Stimulated activated CD4-positive, alpha-beta T cell treated with anti-CD3 and anti-CD28 coated beads, Interleukin-12 subunit alpha, Interleukin-12 subunit beta, amount 100 ng/mL, for 4 hours (primary cell): ENCODE data around the gene STX8.

Source experiments
- DNase-seq: peaks from one replicate; pipeline ENCODE4 v3.0.0-alpha.2; 2020

Gene STX8

DNA sequence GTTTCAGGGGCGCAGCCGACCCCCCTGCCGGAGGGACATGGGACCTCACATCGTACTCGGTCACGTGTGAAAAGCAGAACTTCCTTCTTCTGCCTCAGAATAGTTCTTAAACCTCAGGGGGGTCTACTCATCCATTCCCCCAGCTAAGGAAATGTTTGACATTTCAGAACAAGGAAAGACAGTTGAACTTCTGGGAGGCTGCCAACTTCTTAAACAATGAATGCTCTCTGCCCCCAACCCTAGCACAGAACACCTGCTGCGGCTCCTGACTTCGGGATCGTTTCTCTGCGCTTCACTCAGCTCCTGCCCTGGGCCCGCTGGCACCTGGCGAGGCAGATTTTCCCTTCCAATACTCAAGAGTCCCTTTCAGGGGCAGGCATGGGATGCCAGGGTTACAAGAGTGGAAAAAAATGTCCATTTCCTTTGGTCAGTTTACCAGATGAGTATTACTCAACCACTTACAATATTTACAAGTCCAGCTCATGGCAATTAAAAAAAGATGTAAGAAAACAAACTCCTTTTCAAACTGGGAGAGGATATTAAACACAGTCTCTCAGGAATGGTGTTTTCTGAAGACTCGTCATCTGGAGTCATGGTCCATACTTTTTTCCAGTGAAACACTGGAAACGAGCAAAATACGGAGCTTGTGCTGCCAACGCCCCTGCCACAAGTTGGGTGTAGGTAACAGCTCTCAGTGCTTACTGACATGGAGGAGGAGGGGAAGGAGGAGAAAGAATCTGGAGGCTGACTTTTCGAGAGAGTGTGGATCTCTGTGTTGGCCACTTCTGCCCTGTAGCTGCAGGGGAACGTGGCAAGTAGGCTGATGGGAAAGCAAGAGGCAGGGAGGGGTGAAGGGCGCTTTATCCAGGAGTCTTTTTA is 318.6 kb downstream of the STX8 start:
- DNase-seq: no peak

DNA sequence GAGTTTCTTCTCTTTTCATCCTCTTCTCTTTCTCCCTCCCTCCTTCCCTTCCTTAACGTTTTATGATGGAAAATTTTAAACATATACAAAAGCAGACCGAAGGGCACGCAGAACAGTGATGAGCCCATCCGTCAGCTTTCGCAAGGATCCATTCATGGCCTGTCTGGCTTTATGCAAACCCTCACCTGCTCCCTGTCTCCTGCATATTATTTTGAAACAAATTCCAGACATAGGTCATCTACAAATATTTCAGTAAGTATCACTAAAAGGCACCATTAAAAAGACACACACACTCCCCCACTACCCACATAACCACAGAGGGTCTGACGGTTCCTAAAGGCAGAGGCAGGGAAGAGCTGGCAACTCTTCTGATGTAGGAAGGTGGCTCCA is 319.3 kb downstream of the STX8 start:
- DNase-seq: no peak

DNA sequence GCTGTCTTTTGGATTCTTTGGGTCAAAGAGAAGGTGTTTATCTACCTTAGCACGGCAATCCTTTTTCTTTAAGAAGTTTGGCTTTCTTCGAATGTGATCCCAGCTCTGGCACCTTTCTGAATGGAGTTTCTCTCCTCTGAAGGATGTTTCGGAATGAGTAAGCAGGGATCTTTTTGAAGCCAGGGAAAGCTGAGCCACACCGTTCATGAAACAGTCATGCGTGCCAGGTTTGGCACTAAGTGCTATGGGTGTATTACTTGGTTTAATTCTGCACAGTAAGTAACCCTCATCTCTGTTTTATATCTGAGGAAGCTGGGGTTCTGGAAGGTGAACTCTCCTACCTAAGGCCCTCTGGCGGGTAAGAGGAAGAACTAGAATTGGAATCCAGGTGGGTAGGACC is 319.8 kb downstream of the STX8 start:
- DNase-seq: no peak

GRCh38 chr17:9254841-9255240 is 320.8 kb downstream of the STX8 start:
- DNase-seq: no peak

DNA sequence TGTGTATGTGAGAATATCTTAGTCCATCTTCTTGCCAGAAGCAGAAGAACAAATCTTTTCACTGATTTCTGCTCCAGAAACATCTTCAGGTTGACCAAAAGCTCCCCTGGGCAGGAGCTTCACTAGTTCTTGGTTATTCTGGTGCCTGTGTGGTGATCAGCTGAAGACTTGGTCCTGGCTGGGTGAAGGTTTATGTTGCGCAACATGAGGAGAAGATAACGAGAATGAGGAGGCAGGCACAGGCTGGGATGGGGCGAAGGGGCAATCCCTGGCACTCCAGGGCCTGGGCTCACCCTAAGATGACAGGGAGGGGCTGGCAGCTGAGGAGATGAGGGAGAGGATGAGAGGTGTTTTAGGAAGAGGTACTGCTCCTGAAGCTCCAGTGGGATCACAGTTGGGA is 322.3 kb downstream of the STX8 start:
- DNase-seq: no peak

DNA sequence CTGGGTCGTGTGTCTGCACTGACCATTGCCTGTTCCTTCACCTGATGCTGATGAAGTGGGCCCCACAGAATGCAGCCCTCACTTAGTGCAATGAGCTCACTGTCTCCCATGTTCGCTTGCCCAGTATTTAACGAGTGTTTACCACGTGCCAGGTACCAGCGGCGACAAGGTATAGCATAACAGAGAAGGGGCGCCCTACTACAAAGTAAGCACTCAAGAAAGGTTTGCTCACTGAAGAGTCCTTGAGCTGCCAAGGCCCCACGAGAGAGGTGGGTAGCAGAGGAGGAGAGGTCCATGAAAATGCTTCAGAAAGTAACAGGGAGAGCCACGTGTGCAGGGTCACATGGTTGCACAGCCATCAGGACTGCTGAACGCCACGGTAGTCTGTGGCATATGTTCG is 324.3 kb downstream of the STX8 start:
- no peak for DNase-seq

GRCh38 chr17:9249245-9249953 is 326.2 kb downstream of the STX8 start:
- no peak for DNase-seq

- no peak for DNase-seq
These were observed 328.1 kb downstream of the STX8 start for GRCh38 chr17:9247401-9247938.

DNA sequence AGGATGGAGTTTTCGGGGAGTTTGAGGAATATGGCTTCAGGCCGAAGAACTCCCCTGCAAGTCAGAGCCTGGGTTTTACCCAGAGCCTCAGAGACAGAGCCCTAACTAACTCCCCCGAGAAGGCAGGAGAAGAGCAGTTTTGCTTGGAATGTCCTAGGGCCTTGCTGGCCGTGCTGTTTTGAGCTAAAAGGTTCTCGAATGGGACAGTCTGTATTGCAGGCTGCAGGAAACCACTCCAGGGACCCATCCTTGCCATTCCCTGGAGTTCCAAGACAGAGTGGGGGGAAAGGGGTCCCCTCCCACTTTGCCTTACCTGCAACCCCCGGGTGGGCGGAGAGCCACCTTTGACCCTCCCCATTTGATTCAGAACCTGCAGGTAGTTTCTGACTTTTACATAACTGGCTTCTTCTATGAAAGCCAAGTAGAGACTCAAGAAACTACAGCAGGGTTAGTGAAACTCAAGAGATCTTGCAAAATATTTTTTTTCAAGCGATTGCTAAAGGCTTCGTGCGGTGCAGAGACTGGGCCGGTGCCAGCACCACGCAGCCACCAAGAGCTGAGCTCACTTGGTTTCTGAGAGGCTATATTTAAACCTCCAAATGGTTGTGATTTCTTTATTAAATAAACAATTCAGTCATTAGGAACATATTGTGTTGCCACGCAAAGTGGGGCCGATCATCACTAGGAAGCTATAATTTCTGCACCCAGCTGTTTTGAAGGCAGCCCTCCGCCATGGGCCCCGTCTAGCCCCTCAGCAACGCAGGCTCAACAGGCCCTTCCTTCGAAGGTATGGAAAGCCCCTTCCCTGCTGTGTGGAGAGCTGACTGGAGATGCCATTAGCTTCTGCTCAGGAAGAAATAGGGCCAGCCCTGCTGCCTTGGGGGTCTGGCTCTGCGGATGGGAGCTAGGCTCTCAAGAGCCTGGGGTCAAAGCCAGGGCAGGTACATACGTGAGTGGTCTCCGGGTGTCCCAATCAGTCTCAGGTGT is 331.3 kb downstream of the STX8 start:
- DNase-seq: no peak

DNA sequence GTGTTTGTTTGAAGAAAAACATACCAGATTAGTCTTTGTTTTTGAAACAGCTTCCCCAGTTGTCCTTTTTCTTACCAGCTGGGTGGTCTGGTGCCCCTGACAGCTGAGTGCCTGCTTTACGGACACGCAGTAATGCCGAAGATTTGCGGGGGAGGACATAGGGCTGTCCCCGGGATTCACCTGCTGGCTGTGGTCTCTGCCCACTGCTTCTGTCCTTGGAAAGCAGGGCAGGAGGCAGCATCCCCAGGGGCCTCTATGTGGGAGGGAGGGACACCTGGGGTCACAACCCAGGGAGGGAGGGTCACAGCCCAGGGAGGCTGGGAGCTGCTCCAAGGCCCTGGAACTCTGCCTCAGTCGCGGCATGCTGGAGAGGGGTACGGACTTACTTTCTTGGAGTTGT is 332.6 kb downstream of the STX8 start:
- no peak for DNase-seq

- no peak for DNase-seq
These were observed 333.1 kb downstream of the STX8 start for GRCh38 chr17:9242497-9242881.

DNA sequence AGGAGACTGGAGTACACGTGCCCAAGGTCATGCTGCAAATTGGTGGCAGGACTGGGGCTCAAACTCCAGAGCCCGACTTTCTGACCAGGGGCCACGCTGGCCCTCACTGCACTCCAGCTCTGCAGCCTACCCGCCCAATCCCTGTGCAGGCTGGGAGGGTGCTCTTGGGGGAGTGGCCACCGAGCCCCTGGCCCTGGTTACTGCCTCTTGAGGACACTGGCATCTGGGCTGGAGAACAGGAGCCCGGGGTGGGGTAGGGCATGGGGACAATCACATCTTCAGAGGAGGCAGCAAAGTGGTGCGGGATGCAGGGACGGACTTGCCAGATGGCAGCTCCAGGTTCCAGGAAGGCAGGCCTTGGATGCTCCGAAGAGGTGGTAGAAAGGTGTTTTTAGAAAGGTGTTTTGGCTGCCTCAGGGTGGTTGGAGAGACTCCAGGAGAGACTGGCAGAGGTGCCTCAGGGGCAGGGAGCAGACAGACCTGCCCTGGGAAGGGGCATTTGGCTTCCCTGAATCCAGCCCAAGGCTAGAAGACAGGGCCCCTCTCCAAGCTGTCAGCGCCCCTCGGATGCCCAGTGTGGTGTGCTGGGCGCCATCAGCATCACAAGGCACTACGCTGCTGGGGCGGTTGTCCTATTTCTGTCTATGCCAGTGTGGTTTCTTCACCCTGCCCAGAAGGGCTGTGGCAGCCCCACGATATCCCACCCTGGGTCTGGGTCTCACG is 333.7 kb downstream of the STX8 start:
- no peak for DNase-seq

DNA sequence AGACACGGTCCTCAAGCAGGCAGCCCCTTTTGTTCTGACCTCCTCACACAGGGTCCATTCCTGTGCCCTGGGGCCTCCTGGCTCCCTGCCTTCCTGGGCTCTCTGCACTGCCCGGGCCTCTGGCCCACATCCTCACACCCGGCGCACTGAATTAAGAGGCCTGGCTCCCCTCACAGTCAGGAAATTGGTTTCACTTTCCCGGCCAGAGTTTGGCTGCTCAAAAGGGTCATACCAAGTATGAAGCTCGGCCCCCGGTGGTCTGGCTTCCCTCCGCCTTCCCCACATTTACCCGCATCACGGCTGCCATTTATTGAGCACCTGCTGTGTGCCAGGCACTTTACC is 334.3 kb downstream of the STX8 start:
- DNase-seq: no peak

- no peak for DNase-seq
These were observed 334.8 kb downstream of the STX8 start for GRCh38 chr17:9240659-9241370.

GRCh38 chr17:9239793-9240658 is 335.6 kb downstream of the STX8 start:
- DNase-seq: peak; percentile 65

DNA sequence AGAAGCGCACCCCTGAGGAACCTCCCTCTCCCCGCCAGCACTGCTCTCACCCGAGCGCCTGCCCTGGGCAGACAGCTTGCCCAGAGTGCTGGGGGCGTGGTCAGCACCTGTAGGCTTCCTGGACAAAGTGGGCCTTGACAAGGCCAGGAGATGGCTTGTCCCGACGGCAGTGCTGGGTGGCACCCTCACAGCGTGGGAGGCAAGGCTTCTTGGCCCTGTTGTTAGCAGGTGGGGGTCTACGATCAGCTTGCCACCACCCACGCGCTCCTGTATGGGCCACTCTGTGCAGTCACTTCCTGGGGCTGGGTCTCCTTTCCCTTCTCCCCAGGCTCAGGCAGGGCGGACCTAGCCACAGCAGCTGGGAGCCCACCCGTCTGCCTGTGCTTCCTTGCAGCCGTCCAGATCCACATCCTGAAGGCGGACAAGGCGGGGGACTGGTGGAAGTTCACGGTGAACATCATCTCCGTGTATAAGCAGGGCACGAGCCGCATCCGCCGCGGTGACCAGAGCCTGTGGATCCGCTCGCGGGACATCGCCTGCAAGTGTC is 336.3 kb downstream of the STX8 start:
- peak; percentile 21 for DNase-seq

DNA sequence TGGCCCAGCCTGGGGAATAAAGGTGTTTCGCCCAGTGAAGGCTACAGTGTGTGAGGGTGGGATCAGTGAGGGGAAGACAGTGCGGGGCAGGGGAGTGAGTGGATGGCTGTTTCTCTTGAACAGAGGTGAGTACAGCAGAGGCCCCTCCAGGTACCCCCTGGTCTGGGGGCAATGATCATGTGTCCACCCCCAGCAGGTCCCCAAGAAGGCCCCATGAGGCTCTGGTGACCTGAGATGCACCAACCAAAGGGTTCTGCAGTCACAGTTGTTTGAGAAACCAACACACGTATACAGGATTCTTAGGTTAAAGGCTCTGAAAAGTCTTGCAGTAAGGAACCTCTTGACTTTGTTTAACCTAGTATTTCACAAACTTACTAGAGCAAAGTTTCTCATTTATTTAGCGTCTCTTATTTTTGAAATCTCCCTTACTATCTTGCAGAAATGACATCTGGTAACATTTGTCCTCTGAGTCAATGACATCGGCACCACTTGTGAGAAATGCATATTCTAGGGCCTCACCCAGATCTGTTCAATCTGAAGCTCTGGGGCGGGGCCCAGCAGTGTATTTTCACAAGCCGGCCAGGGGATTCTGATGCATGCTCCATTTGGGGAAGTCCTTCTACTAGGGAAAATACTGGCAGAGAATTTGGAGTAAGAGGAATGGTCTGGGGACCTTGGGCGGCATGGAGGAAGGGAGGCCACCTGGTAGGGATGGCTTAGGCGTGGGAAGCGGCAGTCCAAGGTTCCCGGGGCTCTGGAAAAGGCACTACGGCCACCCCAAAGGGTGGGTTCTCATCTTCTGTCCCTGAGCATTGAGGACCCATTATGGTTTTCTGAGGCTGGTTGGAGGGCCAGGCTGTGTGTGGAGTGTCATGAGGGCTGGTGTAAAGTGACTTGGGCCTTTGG is 337.0 kb downstream of the STX8 start:
- DNase-seq: no peak

DNA sequence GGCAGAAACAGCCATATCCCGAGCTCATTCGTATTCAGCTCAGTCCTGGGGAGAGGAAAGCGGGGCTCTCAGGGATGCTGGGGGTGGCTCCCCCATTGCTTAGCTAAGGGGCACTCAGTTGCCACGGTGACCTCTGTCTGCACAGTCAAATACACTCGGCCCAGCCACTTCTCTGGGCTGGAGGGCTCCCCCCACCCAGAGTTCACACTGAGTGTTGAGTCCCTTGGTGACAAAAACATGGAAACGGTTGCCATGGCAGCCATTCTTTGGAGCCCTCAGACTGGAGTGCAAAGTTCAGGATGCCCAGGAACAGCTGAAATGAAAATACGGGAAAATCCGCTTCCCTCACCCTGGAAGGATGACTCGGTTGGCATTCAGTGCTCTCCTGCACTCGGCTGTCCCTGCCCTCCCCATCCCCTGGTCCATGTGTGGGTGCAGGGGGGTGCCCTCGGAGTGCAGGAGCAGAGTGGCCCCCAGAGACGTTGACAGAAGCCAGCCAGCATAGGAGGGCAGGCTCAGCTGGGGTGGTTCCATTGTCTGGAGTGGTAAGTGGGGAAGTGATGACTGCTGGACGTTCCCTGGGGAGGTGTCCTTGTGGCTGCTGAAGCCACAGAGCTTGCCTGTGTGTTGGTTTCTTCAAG is 337.8 kb downstream of the STX8 start:
- DNase-seq: no peak

GRCh38 chr17:9237053-9237410 is 338.6 kb downstream of the STX8 start:
- DNase-seq: no peak
